Left ventricle myocardium inferior (tissue), 1 donor: ENCODE data around the gene ATP6V0E1. TPM values are rescaled to one million over a fixed set of nuclear protein-coding genes. Genes with fewer than 3 reads are reported as not detected.
"Not testable (repeated sequence)": the region's sequence is repeated elsewhere in the genome, so short reads cannot be mapped to it uniquely, and the experiment has no call there.

Source experiments
- DNase-seq: peaks from one replicate; pipeline ENCODE4 v3.0.0-alpha.2; 2020
- H3K27ac ChIP-seq: fragments of 200-600 bp; replicated peaks from 2 replicates; pipeline ENCODE4 v1.8.0; 2021
- H3K27me3 ChIP-seq: fragments of 200-600 bp; 2 replicates; pipeline ENCODE4 v1.8.0; 2021; ENCODE audit warnings: low read depth
- H3K36me3 ChIP-seq: fragments of 200-600 bp; 2 replicates; pipeline ENCODE4 v1.8.0; 2021
- H3K4me1 ChIP-seq: fragments of 200-600 bp; 2 replicates; pipeline ENCODE4 v1.8.0; 2021
- H3K4me3 ChIP-seq: fragments of 200-600 bp; 2 replicates; pipeline ENCODE4 v1.8.0; 2021; ENCODE audit warnings: mild to moderate bottlenecking, moderate library complexity
- H3K9me3 ChIP-seq: fragments of 200-600 bp; replicated peaks from 2 replicates; pipeline ENCODE4 v1.8.0; 2021
- CTCF ChIP-seq: fragments of 200-600 bp; IDR thresholded peaks from 2 replicates; pipeline ENCODE4 v1.8.0; 2021; ENCODE audit warnings: antibody characterized with exemption, mild to moderate bottlenecking, borderline replicate concordance
- intact Hi-C: fragments of 100-400 bp; cut with micrococcal nuclease; formaldehyde crosslinking; loops from one replicate; pipeline ENCODE4 v1.11.0; 2022
- total RNA-seq: library from RNA; stranded (reverse); fragmentation: NEBNext Ultra II Directional; extraction: Animal tissue kit (Norgen Biotek cat#: 25700); gene quantifications from one replicate; pipeline ENCODE4 v1.2.1, GENCODE V29; 2021
- donor health status: DM: no; HTN: yes; CAD: no; lungs with severe emphysema.

The ATP6V0E1 gene
- total RNA-seq, 1 donor from 2014 or later = 208 TPM

- intact Hi-C loops = no loop called here
- no peaks in the 10 kb centered on the region for H3K9me3 ChIP-seq
- H3K36me3 ChIP-seq = no peaks in the 10 kb centered on the region
- no peak for DNase-seq
- no peak overlapping the region for H3K27ac ChIP-seq
- no peaks in the 10 kb centered on the region for H3K27me3 ChIP-seq
- no peak for TF ChIP-seq CTCF
- H3K4me1 ChIP-seq = peaks cover 5% of the 10 kb centered on the region
- H3K4me3 ChIP-seq = no peak overlapping the region
Observed at GRCh38 chr5:173045474-173045873, 61.9 kb downstream of the ATP6V0E1 start.

GRCh38 chr5:173047096-173047837 is 63.7 kb downstream of the ATP6V0E1 start:
- H3K4me3 ChIP-seq, H3K9me3 ChIP-seq, intact Hi-C loops, H3K27ac ChIP-seq, H3K27me3 ChIP-seq, H3K4me1 ChIP-seq, DNase-seq, H3K36me3 ChIP-seq: not testable (repeated sequence)

DNA sequence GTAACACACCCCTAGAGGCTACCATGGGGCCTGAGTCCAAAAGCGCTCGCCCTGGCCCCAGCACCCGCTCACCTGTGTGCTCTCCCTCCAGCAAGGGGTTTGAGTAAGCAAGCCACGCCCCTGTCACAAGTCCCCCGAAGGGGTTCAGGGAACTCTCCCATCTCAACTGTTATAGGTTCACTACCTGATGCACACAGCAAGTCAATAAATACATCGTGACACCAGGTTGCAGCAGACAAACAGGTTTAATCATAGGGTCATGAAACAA is 64.2 kb downstream of the ATP6V0E1 start:
- no peak for TF ChIP-seq CTCF
- H3K9me3 ChIP-seq = no peaks in the 10 kb centered on the region
- DNase-seq = no peak
- H3K27me3 ChIP-seq = no peaks in the 10 kb centered on the region
- H3K36me3 ChIP-seq = no peaks in the 10 kb centered on the region
- H3K4me1 ChIP-seq = peaks cover 5% of the 10 kb centered on the region
- intact Hi-C loops = no loop called here
- H3K4me3 ChIP-seq = no peak overlapping the region
- no peak overlapping the region for H3K27ac ChIP-seq

DNA sequence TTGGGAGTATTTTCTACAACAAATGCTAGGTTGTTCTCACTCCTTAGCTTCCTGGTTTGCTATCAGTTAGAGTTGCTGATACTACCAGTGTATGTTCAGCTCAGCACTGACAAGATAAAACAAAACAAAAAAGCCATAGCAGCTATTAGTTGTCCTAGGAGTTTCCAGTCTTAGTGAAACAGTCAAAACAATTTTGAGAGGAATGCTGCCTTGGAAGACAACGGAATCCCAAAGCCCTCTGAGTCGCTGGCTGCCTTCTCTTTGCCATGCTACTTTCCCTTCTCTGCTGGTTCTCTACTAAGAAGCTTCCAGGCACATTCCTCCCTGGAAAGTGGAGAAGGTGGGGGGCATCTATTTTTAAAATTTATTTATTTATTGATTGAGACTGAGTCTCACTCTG is 67.2 kb downstream of the ATP6V0E1 start:
- intact Hi-C loops = no loop called here

DNA sequence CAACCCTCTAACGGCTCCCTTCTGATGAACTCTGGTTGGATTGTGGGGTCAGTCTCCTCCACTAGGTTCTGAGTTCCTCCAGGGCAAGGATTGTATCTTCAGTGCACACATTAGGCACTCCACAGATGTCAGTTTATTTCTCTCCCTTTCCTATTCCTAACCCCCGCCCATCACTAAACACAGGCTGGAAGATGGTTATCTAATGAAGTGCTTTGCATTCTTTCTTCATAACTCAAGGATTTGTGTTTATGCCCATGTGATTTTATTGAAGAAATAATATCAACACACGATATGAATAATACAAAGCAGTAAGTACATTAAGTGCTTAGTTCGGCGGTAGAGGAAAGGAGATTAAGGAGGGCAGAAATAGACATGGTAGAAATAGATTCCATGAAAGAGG is 68.2 kb downstream of the ATP6V0E1 start:
- intact Hi-C loops = no loop called here

More for the DNA sequence above, 67.2 kb downstream of the ATP6V0E1 start:
- H3K27me3 ChIP-seq = no peaks in the 10 kb centered on the region
- no peaks in the 10 kb centered on the region for H3K9me3 ChIP-seq
- DNase-seq = no peak
- H3K4me1 ChIP-seq = peaks cover 13% of the 10 kb centered on the region
- H3K36me3 ChIP-seq = no peaks in the 10 kb centered on the region
- no peak overlapping the region for H3K4me3 ChIP-seq
- H3K27ac ChIP-seq = no peak overlapping the region
- no peak for TF ChIP-seq CTCF

More for the DNA sequence above, 68.2 kb downstream of the ATP6V0E1 start:
- H3K36me3 ChIP-seq = no peaks in the 10 kb centered on the region
- no peak overlapping the region for H3K27ac ChIP-seq
- no peak for TF ChIP-seq CTCF
- peaks cover 20% of the 10 kb centered on the region for H3K4me1 ChIP-seq
- H3K27me3 ChIP-seq = no peaks in the 10 kb centered on the region
- no peak overlapping the region for H3K4me3 ChIP-seq
- no peaks in the 10 kb centered on the region for H3K9me3 ChIP-seq
- DNase-seq = no peak
